Loucy (cell line): ENCODE data around the gene CCDC148.

Experiments
- H2AFZ ChIP-seq: fragments of 200-600 bp; sonication (generic); 2 replicates; pipeline ENCODE4 v1.6.0; 2016; ENCODE audit warnings: antibody characterized with exemption, mild to moderate bottlenecking, low read length, moderate library complexity
- H3F3A ChIP-seq: fragments of 200-600 bp; 2 replicates; pipeline ENCODE4 v1.6.0; 2016; ENCODE audit warnings: antibody characterized with exemption, low read depth, mild to moderate bottlenecking
- H3K27me3 ChIP-seq: fragments of 200-600 bp; sonication (generic); 2 replicates; pipeline ENCODE4 v1.6.1; 2014; ENCODE audit warnings: low read length, mild to moderate bottlenecking; ENCODE audit not compliant: insufficient read depth, poor library complexity, severe bottlenecking
- H3K36me3 ChIP-seq: fragments of 200-600 bp; sonication (generic); 2 replicates; pipeline ENCODE4 v1.6.1; 2016; ENCODE audit warnings: low read length; ENCODE audit not compliant: insufficient read depth
- H3K4me1 ChIP-seq: fragments of 200-600 bp; sonication (generic); 2 replicates; pipeline ENCODE4 v1.5.1; 2014; ENCODE audit warnings: low read length, mild to moderate bottlenecking; ENCODE audit not compliant: insufficient read depth, poor library complexity, severe bottlenecking
- H3K4me2 ChIP-seq: fragments of 200-600 bp; sonication (generic); 2 replicates; pipeline ENCODE4 v1.6.0; 2014; ENCODE audit warnings: antibody characterized with exemption, low read length, low read depth, mild to moderate bottlenecking; ENCODE audit not compliant: poor library complexity, severe bottlenecking
- H3K4me3 ChIP-seq: fragments of 200-600 bp; sonication (generic); 2 replicates; pipeline ENCODE4 v1.5.1; 2014; ENCODE audit warnings: low read length, mild to moderate bottlenecking, mixed read lengths; ENCODE audit not compliant: poor library complexity, severe bottlenecking
- H3K79me2 ChIP-seq: fragments of 200-600 bp; sonication (generic); 2 replicates; pipeline ENCODE4 v1.6.1; 2014; ENCODE audit warnings: low read length; ENCODE audit not compliant: insufficient read depth
- H3K9ac ChIP-seq: fragments of 200-600 bp; sonication (generic); 2 replicates; pipeline ENCODE4 v1.6.0; 2014; ENCODE audit warnings: mild to moderate bottlenecking, low read depth, low read length, moderate library complexity; ENCODE audit not compliant: poor library complexity, severe bottlenecking
- H3K9me2 ChIP-seq: fragments of 200-600 bp; sonication (generic); replicated peaks from 2 replicates; pipeline ENCODE4 v1.6.1; 2016; ENCODE audit warnings: low read depth, low read length, mixed read lengths
- H3K9me3 ChIP-seq: fragments of 200-600 bp; sonication (generic); 2 replicates; pipeline ENCODE4 v1.6.1; 2014; ENCODE audit warnings: mild to moderate bottlenecking, antibody characterized with exemption, low read length, low read depth; ENCODE audit not compliant: insufficient read depth
- H4K20me1 ChIP-seq: fragments of 200-600 bp; sonication (generic); 2 replicates; pipeline ENCODE4 v1.6.0; 2014; ENCODE audit warnings: antibody characterized with exemption, low read length, mild to moderate bottlenecking; ENCODE audit not compliant: insufficient read depth, poor library complexity, severe bottlenecking
- EZH2phosphoT487 ChIP-seq: fragments of 200-600 bp; IDR thresholded peaks from 2 replicates; pipeline ENCODE4 v1.6.1; 2018; ENCODE audit warnings: antibody characterized with exemption, mild to moderate bottlenecking, moderate library complexity, borderline replicate concordance
- TF ChIP-seq, protein P1 (sequence below): fragments of 200-600 bp; sonication (generic); conservative IDR thresholded peaks from 2 replicates; pipeline ENCODE4 v1.5.1; 2014; ENCODE audit warnings: mild to moderate bottlenecking, antibody characterized with exemption, low read length

Gene CCDC148

DNA sequence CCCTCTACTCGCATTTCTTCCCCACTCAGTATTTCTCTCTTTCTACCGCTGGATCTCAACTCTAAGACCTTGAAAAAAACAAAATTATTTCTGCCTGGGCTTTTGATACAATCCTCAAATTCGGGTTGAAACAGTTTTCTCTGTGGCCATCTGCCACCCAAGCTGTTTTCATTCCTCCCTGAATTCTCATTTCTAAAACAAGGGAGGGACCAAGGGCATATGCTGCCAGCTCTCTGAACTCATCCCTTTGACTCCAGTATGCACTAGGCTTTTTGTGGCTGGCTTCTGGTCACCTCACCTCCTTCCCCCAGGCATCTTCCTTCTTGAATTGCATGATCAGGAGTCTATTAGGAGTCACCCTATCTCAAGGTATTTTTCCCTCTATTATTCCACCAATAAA, 49.5 kb downstream of the CCDC148 start:
- Histone ChIP-seq H3K9me3 (no peaks in the 10 kb centered on the region), H3K9me2 (no peaks in the 10 kb centered on the region)

DNA sequence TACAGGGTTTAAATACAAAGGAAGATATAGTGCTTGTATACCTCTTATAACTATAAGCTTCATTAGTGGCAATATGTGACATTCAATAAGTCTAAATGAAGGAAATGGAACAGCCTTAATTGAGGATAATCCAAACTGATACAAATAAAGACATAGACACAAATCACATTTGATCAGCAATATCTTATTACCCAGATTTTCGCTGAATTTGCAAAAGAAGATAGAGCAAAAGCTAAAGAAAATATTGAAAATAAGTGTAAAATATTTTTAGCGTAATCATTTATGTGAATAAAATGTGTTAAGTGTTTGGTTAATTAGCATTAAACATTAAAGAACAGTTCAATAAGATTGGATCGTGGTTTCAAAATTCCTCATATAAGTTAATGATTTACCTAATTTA, 51.2 kb downstream of the CCDC148 start:
- H3K79me2 ChIP-seq = no peaks in the 10 kb centered on the region
- no peaks in the 10 kb centered on the region for H3K9me3 ChIP-seq
- no peak overlapping the region for H2AFZ ChIP-seq
- no peaks in the 10 kb centered on the region for H3K4me1 ChIP-seq
- no peaks in the 10 kb centered on the region for H3K9me2 ChIP-seq
- no peaks in the 10 kb centered on the region for H3F3A ChIP-seq
- H3K27me3 ChIP-seq = no peaks in the 10 kb centered on the region
- H3K4me3 ChIP-seq = no peak overlapping the region
- TF ChIP-seq, protein P1, sequence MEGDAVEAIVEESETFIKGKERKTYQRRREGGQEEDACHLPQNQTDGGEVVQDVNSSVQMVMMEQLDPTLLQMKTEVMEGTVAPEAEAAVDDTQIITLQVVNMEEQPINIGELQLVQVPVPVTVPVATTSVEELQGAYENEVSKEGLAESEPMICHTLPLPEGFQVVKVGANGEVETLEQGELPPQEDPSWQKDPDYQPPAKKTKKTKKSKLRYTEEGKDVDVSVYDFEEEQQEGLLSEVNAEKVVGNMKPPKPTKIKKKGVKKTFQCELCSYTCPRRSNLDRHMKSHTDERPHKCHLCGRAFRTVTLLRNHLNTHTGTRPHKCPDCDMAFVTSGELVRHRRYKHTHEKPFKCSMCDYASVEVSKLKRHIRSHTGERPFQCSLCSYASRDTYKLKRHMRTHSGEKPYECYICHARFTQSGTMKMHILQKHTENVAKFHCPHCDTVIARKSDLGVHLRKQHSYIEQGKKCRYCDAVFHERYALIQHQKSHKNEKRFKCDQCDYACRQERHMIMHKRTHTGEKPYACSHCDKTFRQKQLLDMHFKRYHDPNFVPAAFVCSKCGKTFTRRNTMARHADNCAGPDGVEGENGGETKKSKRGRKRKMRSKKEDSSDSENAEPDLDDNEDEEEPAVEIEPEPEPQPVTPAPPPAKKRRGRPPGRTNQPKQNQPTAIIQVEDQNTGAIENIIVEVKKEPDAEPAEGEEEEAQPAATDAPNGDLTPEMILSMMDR = no peak
- TF ChIP-seq EZH2phosphoT487 = no peak
- H3K4me2 ChIP-seq = no peak overlapping the region
- no peaks in the 10 kb centered on the region for H3K36me3 ChIP-seq
- H3K9ac ChIP-seq = no peak overlapping the region
- H4K20me1 ChIP-seq = no peaks in the 10 kb centered on the region

More for the DNA sequence above, 49.5 kb downstream of the CCDC148 start:
- TF ChIP-seq, protein P1 = no peak
- TF ChIP-seq EZH2phosphoT487 = no peak
- H3K36me3 ChIP-seq = no peaks in the 10 kb centered on the region
- no peak overlapping the region for H3K4me2 ChIP-seq
- no peak overlapping the region for H3K4me3 ChIP-seq
- H3K79me2 ChIP-seq = no peaks in the 10 kb centered on the region
- no peaks in the 10 kb centered on the region for H4K20me1 ChIP-seq
- H3F3A ChIP-seq = no peaks in the 10 kb centered on the region
- no peaks in the 10 kb centered on the region for H3K27me3 ChIP-seq
- H3K9ac ChIP-seq = no peak overlapping the region
- no peak overlapping the region for H2AFZ ChIP-seq
- no peaks in the 10 kb centered on the region for H3K4me1 ChIP-seq

DNA sequence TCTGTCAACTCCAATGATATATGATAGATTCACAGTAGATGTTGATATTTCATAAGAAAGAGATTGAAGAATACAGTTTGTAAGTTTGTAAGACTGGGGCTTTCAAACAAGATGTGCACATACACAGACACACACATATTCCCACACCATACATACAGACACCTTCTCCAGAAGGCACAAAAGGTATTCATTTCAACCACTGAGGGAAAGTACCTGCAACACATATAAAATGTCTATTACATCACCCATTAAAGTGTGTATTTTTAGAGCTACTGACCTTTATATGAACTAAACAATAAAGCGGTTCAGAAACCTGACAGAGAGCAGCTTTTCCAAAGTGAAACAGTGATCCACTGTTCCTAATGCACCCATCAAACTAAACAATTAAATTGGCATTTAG, 53.3 kb downstream of the CCDC148 start:
- no peaks in the 10 kb centered on the region for H3K79me2 ChIP-seq
- TF ChIP-seq, protein P1 = no peak
- no peak for TF ChIP-seq EZH2phosphoT487
- H3K4me3 ChIP-seq = no peak overlapping the region

More for the DNA sequence above, 53.3 kb downstream of the CCDC148 start:
- no peaks in the 10 kb centered on the region for H3K36me3 ChIP-seq
- no peaks in the 10 kb centered on the region for H3K9me2 ChIP-seq
- H4K20me1 ChIP-seq = no peaks in the 10 kb centered on the region
- no peak overlapping the region for H3K9ac ChIP-seq
- H3K9me3 ChIP-seq = no peaks in the 10 kb centered on the region
- H3K4me2 ChIP-seq = no peak overlapping the region
- H3K27me3 ChIP-seq = no peaks in the 10 kb centered on the region
- H2AFZ ChIP-seq = no peak overlapping the region
- H3F3A ChIP-seq = no peaks in the 10 kb centered on the region
- H3K4me1 ChIP-seq = no peaks in the 10 kb centered on the region
